NCI-H446 treated with DMSO at 0.1 percent for 48 hours (cell line): Measurements from ENCODE around the gene RELB.
"Not testable (repeated sequence)": the region's sequence is repeated elsewhere in the genome, so short reads cannot be mapped to it uniquely, and the experiment has no call there.

ENCODE experiments used
- DNase-seq: peaks from one replicate; lab custom pipeline; 2025; lab: John Stamatoyannopoulos, UW

RELB gene, protein sequence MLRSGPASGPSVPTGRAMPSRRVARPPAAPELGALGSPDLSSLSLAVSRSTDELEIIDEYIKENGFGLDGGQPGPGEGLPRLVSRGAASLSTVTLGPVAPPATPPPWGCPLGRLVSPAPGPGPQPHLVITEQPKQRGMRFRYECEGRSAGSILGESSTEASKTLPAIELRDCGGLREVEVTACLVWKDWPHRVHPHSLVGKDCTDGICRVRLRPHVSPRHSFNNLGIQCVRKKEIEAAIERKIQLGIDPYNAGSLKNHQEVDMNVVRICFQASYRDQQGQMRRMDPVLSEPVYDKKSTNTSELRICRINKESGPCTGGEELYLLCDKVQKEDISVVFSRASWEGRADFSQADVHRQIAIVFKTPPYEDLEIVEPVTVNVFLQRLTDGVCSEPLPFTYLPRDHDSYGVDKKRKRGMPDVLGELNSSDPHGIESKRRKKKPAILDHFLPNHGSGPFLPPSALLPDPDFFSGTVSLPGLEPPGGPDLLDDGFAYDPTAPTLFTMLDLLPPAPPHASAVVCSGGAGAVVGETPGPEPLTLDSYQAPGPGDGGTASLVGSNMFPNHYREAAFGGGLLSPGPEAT

DNA sequence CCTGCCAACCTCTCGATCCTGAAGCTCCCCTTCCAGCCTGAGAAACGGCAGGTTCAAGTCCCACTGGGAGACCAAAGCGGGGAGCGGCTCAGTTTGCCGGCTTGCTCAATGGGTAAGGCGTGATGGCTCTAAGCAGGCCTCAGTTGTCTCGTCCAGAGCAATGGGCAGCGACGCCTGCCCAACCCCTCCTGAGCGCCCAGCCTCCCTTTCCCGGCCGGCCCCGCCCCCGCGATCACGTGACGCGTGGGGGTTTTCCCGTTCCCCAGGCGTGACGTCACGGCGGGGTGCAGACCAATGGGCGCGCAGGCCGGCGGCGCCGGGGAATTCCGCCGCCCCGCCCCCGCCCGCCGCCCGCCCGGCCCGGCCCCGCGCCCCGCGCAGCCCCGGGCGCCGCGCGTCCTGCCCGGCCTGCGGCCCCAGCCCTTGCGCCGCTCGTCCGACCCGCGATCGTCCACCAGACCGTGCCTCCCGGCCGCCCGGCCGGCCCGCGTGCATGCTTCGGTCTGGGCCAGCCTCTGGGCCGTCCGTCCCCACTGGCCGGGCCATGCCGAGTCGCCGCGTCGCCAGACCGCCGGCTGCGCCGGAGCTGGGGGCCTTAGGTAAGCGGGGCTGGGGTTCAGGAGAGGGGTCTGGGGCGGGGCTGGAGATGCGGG is at the start of gene RELB:
Gene RELB (plus strand): TSS at position 378 of the 653 bp plus-strand sequence. CDS start 116 bp downstream, at position 494.
- peak; percentile 63 for DNase-seq

DNA sequence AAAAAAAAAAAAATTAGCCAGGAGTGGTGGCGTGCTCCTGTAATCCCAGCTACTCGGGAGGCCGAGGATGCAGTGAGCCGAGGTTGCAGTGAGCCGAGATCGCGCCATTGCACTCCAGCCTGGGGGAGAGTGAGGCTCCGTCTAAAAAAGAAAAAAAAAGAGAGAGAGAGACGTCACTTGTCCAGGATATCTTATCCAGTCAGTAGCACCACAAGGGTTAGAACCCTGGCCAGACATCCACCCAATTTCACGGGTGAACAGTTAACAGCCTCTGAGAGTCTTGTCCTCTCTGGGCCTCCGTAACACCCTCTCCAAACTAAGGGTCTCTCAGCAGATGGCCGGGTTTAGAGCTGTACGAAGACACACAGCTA is 47.0 kb upstream of the RELB start:
- no peak for DNase-seq

DNA sequence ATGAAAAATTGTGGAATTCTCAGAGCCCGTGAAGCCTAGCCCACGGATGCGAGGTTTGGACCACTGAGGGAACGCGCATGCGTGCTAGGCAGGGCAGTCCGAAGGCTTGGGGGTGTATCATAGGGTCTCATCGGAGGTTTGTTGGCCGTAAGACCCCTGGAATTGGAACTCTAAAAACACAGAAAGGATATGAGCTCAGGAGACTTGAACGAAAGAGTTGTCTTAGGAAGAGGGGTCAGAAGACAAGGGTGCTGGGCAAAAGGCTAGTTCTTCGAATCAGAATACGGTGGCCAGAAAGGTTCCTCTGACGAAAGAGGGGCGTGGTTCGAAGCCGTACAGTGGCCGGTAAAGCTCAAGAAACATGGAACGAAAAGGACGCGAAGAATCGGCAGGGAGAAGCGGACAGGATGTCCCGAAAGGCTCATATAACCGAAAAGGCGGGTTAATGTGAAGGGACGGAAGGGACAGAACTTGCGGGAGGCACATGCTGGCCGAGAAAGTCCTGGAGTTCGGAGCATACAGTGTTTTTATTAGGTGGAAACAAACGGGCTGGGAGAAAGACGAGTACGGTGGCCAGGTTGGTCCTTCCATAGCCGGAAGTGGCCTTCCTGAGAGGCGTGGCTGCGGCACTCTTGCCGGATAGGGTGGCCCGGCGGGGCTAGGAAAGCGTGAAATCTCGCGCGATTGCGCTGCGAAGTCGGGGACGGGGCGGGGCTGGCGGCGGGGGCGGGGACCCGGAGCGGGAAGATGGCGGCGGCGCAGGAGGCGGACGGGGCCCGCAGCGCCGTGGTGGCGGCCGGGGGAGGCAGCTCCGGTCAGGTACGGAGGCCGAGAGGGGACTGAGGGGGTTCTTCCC is 46.4 kb upstream of the RELB start, which contains the start of gene CLPTM1:
Gene CLPTM1 (plus strand): TSS at position 732 of the 856 bp plus-strand sequence. CDS start 16 bp downstream, at position 748.
- DNase-seq = peak; percentile 92

DNA sequence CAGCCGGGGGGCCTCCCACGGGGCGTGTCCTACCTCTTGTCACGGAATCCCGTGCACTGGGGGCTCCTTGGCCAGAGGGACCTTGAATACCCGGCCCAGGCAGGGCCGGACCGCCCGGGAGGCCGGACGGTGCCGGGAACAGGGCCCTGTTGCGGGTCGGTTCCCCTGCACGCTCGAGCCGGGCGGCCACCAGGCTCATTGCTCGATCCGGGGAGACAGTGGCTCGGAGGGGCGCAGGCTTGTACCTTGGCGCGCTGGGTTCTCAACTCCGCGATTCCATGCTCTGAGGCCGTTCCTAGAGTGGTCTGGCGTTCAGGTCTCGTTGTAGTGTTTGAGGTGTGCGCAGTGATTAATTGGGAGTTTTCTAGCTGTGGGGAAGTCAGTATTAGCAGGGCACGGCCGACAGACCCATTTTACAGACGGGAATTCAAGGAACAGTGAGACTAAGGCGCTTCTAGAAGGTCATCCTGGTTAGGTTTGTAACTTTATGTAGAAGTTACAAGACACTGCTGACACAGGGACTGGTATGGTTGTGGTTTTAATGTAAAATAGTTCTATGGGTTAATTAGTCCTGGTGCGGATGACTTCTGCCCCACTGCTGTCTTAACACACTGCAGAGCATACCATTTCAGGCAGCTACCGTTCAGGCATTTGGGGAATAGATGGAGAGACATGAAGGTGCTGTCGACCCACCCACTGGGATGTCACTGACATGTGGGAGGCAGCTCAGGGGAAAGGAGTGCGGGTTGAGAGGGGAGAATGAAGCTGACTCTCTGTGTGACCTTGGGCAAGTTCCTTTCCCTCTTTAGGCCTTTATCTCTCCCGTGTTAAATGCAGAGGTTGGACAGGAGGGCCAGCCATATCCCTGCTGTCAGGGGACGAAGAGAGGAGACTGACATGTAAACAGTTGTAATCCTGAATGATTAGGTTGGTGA is 45.5 kb upstream of the RELB start:
- DNase-seq = no peak

DNA sequence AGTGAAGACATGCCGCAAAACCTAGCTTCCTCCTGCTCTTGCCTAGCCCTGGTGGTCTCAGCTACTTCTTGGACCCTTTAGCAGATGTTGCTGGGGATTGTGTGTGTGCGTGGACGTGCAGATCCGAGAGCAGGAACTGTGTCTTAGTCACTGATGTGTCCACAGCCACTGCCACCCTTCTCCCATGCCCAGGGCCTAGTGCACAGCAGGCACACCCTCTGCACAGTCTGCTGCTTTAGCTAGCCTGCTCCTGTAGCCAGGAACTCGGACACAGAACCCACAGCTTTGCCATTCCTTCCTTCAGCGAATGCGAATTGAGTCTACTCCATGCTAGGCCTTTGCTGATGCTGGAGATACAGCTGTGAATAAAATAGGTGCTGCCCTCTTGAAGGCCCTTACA is 43.7 kb upstream of the RELB start:
- no peak for DNase-seq

DNA sequence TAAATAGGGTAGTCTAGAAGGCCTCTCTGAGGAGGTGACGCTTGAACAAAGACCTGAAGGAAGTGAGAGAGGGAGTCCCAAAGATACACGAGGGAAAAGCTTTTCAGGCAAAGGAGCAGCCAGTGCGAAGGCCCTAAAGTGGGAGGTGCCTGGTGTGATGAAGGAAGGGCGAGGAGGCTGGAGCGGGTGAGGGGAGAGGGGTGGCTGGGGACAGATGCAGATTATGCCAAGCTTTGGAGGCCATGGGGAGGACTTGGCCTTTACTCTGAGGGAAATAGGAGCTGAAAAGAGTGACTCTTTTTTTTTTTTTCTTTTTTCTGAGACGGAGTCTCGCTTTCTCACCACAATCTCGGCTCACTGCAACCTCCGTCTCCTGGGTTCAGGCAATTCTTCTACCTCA is 43.2 kb upstream of the RELB start:
- no peak for DNase-seq

DNA sequence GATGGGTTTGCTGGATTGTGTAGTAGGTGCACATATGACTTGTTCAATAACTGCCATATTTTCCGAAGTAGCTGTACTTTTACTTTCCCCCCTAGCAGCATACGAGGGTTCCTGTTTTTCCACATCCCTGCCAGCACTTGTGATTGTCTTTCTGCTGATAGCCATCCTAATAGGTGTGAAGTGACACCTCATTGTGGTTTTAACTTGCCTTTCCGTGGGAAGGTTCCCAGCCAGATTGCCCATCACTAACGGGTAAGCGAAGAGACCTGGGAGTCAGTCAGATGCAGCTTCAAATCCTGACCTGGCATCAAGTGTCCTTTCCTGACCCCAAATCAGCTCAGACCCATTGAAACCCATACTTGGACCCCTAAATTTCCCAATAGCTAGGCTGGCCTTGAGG is 41.6 kb upstream of the RELB start:
- DNase-seq = no peak

DNA sequence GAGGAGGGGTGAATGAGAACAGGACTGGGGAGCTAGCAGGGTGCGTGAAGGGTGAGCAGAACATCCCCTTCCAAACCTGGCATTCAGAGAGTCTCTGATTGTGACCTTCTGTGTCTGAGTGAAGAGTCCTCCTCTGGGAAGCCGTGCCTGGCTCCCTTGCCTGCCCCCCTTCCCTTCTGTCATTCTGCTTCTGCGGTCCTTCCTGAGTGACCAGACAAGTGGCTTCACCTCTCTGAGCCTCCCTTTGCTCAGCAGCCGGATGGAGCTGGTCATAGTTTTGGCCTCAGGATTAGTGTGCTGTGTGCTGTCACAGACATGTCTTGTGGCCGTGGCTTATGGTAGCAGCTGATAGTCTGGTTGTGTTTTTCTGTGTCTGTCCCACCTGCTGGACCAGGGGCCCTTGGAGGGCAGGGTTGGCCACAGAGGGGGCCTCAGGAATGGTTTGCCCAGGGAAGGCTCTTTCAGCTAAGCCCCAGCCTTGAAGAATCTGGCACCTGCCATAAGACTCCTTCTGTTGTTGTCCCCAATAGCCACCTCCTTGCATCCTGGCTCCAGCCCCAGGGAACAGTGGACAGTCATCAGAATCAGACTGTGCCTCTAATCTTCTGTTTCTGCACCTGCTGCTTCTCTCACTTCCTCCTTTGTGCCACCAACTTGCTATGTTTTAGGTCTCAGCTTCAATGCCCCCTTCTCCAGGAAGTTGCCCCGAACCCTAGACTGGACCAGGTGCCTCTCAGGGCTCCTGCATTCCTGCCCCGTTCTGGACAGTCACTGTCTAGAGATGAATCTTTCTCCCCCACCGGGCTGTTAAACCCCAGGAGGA is 40.1 kb upstream of the RELB start:
- DNase-seq = no peak

DNA sequence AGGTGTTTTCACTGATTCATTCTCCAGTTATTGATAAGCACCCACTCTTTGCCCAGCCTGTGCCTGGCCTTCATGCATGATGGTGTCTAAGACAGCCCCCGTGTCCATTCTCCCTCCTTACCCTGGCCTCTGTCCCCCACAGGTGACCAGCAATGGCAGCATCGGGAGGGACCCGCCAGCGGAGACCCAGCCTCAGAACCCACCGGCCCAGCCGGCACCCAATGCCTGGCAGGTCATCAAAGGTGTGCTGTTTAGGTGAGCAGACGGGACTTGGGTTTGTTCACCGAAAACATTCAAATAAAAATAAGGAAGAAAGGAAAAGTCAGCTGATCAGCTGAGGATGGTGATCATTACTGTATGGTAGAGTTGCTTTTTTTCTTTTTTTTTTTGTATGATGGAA is 39.4 kb upstream of the RELB start:
- DNase-seq = no peak

DNA sequence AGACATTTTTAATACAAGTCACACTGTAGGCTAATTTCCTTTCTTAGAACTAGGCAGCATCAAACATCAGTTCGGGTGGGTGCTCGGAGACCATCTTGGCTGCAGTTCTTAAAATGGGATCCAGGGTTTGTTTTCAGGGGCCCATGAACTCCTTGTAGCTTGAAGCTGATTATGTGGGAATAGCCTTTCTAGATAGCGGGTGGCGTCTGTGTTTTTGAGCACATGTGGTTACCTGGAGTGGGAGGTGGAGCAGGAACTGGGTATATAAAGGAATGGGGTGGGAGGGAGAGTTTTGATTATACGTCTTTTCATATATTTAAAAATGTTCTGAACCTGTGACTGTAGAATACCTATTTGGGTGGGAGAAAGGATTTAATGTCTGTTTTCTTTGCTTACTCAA is 33.1 kb upstream of the RELB start:
- DNase-seq = no peak

DNA sequence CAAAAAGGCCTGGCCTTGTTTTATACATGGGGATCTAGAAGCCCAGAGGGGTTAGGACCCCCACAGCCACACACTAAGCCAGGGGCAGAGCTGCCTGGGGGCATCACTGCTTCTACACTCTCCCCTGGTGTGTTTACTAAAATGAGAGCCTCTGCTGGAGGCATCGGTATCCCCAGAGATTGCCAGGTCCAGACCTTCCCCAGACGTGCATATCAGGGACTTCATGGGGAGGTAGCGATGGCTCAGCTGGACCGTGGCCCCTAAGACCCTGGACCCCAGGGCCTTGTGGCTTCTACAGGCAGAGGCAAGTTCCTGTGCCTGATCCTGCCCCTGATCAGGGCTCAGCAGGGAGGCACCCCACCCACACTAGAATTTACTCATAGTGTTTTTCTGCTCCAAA is 32.6 kb upstream of the RELB start:
- DNase-seq = no peak

DNA sequence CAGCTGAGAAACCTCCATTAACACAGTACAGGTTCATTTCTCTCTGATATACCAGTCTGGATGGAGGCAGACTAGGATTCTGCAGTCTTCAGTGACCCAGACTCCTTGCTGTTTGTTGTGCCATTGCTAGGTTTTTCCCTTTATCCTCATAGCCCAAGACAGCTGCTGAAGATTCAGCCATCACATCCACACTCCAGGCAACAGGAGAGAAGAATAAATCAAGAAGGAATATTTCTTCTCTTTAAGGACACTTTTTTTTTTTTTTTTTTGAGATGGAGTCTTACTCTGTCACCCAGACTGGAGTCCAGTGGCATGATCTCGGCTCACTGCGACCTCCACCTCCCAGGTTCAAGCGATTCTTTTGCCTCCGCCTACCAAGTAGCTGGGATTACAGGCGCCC is 31.8 kb upstream of the RELB start:
- no peak for DNase-seq

DNA sequence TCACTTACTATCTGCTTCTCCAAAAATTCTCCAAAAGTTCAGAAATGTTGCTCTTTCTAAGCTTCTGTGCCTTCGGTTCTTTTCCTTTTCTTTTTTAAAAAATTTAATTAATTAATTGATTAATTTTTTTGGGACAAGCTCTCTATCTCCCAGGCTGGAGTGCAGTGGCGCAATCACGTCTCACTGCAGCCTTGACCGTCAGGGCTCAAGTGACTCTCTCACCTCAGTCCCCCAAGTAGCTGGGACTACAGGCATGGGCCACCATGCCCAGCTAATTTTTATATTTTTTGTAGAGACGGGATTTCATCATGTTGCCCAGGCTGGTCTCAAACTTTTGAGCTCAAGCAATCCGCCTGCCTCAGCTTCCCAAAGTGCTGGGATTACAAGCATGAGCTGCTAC is 29.8 kb upstream of the RELB start:
- not testable (repeated sequence) for DNase-seq

DNA sequence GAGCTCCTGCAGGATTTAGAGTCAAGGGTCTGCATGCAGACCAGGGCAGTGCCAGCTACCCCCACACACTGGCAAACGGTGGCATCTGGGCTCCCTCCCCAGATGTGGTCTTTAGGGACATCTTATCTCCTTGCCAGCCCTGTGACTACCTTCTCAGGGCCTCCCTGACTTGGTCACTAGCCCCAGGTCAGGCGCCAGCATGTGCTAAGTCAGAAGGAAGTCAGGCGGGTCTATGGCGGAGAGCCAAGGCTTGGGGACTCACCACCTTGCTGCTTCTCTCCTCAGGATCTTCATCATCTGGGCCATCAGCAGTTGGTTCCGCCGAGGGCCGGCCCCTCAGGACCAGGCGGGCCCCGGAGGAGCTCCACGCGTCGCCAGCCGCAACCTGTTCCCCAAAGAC is 28.5 kb upstream of the RELB start:
- no peak for DNase-seq

DNA sequence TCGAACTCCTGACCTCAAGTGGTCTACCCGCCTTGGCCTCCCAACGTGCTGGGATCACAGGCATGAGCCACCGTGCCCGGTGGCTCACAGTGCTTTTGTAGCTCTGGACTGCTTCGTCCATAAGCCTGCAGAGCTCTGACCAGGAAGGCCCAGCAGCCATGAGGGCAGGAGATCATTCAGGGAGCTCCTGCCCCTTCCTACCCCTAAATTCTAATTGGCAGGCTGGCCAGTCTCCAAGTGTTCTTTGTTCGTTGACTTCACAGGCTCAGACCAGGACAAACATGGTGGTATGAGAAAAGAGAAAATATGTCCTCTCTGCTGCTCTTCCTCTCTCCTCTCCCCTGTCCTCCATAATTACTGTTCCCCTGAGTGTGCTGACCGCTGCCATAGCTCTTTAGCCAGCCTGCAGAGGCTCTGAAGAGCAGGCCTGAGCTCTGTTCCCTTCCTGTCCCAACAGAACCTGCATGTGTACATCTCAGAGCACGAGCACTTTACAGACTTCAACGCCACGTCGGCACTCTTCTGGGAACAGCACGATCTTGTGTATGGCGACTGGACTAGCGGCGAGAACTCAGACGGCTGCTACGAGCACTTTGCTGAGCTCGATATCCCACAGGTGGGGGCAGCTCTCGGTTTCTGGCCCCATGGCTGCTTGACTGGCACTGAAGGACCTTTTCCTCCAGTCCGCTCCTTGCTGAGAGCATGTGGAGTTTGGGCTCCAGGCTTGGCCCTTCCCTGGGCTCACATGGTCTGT is 27.1 kb upstream of the RELB start:
- no peak for DNase-seq

DNA sequence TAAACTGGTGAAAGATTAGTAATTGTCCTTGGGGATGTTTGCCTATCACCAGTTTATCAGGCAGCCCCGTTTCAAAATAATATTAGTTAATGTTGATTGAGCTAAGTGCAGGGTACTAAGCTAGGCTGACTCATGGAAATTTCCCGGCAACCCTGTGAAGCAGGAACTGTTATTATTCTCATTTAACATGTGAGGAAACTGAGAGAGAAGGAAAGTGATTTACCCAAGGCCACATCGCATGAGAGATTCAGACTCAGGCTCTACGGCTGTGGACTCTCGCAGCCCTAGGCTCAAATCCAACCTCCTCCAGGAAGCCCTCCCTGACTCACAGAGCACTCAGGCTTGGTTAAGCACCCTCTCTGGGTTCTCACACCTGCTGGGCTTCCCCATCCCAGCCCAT is 26.4 kb upstream of the RELB start:
- no peak for DNase-seq

DNA sequence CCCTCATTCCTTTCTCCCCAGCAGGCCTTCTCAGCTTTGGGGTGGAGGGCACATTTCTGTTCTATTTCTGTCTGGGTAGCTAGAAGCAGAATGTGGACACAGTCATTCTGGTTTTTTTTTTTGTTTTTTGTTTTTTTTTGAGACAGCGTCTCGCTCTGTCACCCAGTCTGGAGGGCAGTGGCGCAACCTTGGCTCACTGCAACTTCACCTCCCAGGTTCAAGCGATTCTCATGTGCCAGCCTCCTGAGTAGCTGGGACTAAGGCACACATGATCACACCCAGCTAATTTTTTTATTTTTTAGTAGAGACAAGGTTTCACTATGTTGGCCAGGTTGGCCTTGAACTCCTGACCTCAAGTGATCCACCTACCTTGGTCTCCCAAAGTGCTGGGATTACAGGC is 25.8 kb upstream of the RELB start:
- DNase-seq = no peak

DNA sequence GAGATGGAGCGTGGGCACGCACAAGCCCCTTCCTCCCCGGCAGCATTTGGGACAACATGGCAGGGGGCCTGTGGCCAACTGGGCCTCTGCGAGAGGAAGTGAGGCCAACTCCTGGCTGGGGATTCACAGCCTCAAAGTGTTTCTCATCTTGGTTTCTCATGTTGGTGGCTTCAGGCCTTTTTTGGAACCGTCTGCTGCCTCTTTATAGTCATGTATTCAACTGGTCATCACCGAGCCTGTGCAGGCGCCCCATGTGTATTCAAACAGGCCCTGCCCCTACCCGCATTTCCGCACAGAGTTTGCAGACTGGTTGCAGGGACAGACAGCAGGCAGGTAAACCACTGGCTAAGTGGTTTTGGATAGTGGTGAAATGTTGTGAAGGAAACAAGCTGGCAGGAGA is 17.3 kb upstream of the RELB start:
- no peak for DNase-seq

DNA sequence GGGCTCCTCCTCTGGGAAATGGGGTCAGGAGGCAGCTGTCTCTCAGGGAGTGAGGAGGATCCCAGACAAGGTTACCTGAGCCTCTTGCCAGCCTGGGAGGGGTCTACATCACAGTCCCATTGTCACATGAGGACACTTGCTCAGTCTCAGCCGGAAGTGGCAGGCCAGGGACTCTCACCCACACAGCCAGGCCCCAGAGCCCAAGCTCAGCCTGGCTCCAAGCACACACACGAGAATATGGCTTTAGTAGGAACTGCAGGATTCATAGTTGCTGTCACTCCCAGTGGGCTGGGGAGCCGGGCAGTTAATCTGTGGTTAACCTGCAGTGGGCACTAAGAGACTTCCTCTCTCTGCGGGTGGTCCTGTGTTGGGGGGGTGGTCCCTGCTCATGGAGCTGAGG is 15.8 kb upstream of the RELB start:
- DNase-seq = no peak

DNA sequence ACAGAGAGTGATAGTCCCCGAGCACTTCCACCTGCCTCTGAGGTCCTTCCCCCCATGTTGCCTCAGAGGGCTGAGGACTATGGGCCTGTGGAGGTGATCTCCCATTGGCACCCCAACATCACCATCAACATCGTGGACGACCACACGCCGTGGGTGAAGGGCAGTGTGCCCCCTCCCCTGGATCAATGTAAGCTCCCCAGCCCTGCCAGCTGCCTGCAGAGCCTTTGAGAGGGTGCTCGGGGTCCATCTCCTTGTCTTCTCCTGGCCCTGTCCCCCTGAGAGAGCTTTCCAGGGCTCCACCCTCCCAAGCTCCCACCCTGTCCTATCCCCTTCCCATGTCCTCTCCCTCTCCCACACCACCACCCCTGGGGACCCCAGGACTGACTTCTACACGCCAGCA is 14.9 kb upstream of the RELB start:
- no peak for DNase-seq
